Peyer's patch (tissue), 4 donors: ENCODE data around the gene CACNA1I.

Source experiments
- POLR2A ChIP-seq, 2 donors: fragments of 450-650 bp; IDR thresholded peaks; one replicate each; pipeline ENCODE4 v1.5.1; 2017; ENCODE audit warnings: antibody characterized with exemption in 2 of 2, mild to moderate bottlenecking in 2 of 2, moderate library complexity in 2 of 2
- TF ChIP-seq, protein P1 (sequence below), 6 experiments: fragments of 450-650 bp in 4 of 6; fragments of 200-600 bp in 2 of 6; sonication (generic) in 1 of 6; IDR thresholded peaks; one replicate each; pipeline ENCODE4 v1.5.1; 2017 to 2019; ENCODE audit warnings: antibody characterized with exemption in 6 of 6, mild to moderate bottlenecking in 3 of 6, moderate library complexity in 1 of 6

DNA sequence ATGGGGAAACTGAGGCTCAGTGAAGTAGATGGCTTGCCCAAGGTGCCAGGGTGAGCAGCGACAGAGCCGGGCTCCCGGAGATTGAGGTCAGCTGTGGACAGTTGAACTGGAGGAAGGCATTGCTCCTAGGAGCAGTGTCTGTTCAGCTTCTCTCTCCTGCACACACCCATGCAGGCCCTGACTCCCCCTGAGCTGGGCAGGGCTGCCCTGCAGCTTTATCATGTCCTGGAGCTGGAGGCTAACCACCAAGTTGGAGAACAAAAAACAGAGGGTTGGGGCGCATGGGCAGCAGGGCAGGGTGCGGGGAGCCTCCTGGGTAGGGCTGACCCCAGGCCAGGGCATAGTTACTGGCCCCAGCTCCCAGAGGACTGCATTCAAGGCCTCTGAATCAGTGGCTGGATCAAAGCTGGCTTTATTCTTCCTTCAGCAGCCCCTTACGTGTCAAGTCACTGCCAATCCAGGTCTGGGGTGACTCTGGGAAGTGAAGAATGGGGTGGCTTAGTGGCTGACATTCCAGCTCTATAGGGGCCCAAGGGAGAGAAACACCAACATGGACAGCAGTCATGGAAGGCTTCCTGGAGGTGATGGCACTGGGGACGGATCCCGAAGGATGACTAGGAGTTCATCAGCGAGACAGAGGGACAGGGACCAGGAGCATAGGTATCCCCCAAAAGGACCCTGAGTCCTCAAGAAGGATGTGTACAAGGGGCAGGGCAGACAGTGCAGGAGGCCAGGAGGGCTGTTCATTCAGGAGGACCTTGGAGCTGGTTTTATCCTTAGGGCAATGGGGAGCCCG lies 83.8 kb downstream of the CACNA1I start:
- no peak for TF ChIP-seq POLR2A (IDR thresholded peaks at IDR 0.05)
- TF ChIP-seq, protein P1, sequence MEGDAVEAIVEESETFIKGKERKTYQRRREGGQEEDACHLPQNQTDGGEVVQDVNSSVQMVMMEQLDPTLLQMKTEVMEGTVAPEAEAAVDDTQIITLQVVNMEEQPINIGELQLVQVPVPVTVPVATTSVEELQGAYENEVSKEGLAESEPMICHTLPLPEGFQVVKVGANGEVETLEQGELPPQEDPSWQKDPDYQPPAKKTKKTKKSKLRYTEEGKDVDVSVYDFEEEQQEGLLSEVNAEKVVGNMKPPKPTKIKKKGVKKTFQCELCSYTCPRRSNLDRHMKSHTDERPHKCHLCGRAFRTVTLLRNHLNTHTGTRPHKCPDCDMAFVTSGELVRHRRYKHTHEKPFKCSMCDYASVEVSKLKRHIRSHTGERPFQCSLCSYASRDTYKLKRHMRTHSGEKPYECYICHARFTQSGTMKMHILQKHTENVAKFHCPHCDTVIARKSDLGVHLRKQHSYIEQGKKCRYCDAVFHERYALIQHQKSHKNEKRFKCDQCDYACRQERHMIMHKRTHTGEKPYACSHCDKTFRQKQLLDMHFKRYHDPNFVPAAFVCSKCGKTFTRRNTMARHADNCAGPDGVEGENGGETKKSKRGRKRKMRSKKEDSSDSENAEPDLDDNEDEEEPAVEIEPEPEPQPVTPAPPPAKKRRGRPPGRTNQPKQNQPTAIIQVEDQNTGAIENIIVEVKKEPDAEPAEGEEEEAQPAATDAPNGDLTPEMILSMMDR (IDR thresholded peaks at IDR 0.05) = no peak
